ENCODE data around the gene METTL13.

DNA sequence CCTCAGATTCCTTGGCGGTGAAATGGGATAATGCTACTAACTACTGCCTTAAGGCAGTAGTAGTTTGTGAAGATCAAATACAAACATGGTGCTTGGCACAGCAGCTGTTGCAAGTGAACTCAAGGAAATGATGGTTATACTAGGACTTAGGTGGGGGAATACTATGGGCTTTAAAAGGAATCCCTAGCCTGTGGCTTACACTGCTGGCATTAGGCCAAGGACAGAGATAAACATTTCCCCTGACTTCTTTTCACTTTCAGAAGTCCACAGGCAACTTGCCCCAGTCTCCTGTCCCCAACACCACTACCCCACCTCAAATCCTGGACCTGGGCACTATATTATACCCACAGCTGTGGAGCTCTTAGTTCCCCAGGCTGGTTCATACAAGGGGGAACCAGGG lies 26.5 kb upstream of the METTL13 start:
- TF ChIP-seq, protein P1, sequence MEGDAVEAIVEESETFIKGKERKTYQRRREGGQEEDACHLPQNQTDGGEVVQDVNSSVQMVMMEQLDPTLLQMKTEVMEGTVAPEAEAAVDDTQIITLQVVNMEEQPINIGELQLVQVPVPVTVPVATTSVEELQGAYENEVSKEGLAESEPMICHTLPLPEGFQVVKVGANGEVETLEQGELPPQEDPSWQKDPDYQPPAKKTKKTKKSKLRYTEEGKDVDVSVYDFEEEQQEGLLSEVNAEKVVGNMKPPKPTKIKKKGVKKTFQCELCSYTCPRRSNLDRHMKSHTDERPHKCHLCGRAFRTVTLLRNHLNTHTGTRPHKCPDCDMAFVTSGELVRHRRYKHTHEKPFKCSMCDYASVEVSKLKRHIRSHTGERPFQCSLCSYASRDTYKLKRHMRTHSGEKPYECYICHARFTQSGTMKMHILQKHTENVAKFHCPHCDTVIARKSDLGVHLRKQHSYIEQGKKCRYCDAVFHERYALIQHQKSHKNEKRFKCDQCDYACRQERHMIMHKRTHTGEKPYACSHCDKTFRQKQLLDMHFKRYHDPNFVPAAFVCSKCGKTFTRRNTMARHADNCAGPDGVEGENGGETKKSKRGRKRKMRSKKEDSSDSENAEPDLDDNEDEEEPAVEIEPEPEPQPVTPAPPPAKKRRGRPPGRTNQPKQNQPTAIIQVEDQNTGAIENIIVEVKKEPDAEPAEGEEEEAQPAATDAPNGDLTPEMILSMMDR (conservative IDR thresholded peaks at IDR 0.05; ENCODE audit: low read length): no peak
- TF ChIP-seq EZH2phosphoT487 (IDR thresholded peaks at IDR 0.05; ENCODE audit: borderline replicate concordance, low read depth, low read length): no peak

Data from OCI-LY7 (cell line).